ENCODE data around the gene VWA2.

DNA sequence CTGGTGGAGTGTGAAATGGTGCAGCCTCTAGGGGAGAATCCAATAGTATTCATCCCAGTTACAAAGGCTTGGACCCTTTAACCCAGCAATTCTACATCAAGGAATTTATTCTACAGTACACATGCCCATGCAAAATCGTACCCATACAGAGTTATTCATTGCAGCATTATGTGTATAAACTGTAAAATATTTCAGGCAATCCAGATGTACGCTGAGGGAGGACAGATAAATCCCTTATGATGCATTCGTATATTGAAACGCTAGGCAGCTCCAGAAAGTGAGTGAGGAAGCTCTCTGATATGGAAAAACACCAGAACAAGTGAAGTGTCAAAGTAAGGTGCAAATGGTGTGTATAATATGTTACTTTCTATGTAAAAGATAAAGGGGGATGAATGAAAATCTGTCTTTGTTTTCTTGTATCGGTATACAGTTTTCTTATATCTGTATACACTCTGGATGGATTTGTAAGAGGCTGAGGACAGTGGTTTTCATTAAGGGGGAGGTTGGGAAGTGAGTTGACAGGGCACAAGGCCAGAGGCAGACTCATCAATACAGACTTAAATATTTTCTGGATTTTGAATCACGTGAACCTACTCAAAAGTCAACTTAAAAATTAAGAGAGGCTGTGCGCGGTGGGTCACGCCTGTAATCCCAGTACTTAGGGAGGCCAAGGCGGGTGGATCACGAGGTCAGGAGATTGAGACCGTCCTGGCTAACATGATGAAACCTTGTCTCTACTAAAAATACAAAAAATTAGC, 17.1 kb downstream of the VWA2 start:
- TF ChIP-seq ZNF70 (CRISPR knock-in tag; IDR thresholded peaks at IDR 0.05) (no peak), ZFP3 (CRISPR knock-in tag; IDR thresholded peaks at IDR 0.05) (no peak)
- TF ChIP-seq, protein P1, sequence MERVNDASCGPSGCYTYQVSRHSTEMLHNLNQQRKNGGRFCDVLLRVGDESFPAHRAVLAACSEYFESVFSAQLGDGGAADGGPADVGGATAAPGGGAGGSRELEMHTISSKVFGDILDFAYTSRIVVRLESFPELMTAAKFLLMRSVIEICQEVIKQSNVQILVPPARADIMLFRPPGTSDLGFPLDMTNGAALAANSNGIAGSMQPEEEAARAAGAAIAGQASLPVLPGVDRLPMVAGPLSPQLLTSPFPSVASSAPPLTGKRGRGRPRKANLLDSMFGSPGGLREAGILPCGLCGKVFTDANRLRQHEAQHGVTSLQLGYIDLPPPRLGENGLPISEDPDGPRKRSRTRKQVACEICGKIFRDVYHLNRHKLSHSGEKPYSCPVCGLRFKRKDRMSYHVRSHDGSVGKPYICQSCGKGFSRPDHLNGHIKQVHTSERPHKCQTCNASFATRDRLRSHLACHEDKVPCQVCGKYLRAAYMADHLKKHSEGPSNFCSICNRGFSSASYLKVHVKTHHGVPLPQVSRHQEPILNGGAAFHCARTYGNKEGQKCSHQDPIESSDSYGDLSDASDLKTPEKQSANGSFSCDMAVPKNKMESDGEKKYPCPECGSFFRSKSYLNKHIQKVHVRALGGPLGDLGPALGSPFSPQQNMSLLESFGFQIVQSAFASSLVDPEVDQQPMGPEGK (CRISPR knock-in tag; IDR thresholded peaks at IDR 0.05; ENCODE audit: borderline replicate concordance) = no peak
- TF ChIP-seq, protein P2, sequence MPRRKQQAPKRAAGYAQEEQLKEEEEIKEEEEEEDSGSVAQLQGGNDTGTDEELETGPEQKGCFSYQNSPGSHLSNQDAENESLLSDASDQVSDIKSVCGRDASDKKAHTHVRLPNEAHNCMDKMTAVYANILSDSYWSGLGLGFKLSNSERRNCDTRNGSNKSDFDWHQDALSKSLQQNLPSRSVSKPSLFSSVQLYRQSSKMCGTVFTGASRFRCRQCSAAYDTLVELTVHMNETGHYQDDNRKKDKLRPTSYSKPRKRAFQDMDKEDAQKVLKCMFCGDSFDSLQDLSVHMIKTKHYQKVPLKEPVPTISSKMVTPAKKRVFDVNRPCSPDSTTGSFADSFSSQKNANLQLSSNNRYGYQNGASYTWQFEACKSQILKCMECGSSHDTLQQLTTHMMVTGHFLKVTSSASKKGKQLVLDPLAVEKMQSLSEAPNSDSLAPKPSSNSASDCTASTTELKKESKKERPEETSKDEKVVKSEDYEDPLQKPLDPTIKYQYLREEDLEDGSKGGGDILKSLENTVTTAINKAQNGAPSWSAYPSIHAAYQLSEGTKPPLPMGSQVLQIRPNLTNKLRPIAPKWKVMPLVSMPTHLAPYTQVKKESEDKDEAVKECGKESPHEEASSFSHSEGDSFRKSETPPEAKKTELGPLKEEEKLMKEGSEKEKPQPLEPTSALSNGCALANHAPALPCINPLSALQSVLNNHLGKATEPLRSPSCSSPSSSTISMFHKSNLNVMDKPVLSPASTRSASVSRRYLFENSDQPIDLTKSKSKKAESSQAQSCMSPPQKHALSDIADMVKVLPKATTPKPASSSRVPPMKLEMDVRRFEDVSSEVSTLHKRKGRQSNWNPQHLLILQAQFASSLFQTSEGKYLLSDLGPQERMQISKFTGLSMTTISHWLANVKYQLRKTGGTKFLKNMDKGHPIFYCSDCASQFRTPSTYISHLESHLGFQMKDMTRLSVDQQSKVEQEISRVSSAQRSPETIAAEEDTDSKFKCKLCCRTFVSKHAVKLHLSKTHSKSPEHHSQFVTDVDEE (CRISPR knock-in tag; IDR thresholded peaks at IDR 0.05) = no peak

Data from SK-N-SH treated with all-trans-retinoic acid at 6 μM for 48 hours (cell line).